DMS53 (cell line): ENCODE measurements around the gene SLC27A3.

Experiments used
- DNase-seq: peaks from one replicate; lab custom pipeline; 2025; lab: John Stamatoyannopoulos, UW

The SLC27A3 gene

DNA sequence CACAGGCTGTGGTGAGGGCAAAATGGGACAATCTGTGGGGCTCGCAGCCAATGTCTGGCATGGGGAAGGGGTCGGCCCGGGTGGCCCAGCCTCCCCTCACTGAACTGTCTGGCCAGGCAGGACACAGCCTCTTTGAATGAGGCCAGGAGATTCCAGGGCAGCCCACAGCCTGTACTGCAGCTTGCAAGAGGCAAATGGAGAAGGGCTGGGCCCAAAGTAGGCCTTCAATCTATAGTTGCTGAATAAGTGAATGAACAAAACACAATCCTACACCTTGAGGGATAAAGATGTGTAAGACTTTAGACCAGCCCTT, 23.2 kb downstream of the SLC27A3 start:
- DNase-seq = no peak

DNA sequence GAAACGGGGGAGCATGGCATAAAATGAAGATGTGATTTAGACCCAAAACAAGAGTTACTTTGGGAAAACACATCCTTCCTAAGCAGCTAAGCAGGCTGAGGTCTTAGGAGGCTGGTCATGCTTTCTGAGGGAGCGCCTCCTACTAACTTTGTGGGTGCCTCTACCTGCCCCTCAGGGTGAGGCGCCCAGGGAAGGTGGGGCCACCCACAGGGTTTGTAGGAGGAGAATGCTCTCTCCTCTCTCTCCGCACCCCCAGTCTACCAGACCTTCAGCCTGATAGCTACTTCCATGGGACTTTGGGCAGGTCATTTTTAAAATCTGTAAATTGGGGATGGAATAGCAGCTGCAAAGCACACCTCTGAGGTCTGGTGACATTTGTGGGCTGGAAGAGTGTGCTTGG, 23.8 kb downstream of the SLC27A3 start:
- no peak for DNase-seq

DNA sequence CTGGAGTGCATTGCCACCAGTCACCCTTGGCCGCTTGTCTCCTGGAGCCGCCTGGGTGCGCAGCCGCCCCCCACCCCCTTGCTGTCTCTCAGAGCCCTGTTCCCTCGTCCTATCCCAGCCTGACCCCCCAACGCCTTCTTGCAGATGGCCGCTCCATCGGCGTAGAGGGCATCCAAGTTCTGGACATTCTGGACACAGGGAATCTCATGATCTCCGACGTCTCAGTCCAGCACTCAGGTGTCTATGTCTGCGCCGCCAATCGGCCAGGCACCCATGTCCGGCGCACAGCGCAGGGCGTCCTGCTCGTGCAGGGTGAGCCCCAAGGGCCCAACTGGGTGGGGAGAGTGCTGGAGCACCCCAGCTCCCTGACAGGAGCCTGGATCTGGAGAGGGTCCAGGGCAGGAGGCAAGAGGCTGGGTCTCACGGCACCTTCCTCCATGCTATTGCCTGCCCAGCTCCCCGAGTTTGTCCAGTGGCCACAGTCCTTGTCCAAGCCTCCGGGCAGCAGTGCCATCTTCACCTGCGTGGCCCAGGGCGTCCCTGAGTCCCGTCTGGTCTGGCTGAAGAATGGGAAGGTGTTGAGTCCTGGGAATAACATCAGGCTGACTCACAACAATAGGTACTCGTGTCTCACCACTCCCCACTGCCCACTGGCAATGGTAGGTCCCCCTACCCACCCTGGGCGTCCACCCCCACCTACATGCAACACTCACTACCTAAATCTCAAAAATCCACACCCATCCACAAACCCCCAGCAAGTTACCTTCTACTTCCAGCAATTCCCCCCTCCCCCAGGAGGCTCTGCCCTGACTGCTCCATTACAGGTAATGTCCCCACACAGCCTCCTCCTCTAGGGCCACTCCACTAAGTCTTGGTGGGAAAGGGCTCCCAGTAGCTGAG, 24.6 kb downstream of the SLC27A3 start:
- DNase-seq = no peak

DNA sequence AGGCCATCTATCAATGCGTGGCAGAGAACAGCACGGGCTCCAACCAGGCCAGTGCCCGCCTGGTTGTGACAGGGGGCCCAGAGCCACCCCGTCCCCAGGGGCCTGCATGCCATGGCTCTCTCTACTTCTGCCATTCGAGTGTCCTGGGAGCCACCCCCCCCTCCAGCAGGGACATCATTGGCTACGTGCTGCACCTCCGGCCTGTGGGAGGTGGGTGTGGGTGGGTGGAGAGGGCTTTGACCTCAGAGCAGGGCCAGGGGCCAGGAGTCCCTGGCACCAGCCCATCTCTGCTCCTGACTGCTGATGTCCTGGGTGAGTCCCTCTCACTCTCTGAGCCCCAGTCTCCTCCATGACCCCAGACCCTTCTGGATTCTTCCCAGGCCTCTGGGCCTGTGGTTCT, 25.3 kb downstream of the SLC27A3 start:
- DNase-seq = no peak

DNA sequence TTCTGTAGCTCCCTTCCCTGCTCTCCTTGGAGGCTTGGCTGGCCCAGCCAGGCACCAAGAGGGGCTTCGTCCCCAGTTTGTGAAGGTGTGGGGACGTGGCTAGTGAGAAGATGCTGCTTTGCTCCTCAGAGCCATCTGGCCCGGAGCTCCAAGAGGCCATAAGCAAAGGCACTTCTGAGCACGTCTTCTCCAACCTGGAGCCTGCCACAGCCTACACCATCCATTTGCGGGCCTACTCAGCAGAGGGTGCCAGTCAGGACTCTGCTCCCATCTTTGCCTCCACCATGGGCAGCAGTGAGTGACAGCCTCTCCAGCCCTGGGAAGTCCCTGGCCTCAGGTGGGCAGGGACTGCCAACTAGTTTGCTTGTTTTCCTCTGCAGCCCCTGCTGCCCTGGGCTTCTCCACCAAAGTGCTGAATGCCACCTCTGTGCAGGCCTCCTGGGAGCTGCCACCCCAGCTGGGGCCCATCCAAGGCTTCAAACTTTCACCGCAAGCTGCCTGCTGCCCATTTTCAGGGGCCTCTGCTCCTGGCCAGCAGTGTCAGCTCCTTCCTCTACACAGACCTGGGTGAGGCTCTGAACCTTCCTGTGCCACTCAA, 25.9 kb downstream of the SLC27A3 start:
- no peak for DNase-seq

- no peak for DNase-seq
These were observed 26.8 kb downstream of the SLC27A3 start for GRCh38 chr1:153801786-153802697.

DNA sequence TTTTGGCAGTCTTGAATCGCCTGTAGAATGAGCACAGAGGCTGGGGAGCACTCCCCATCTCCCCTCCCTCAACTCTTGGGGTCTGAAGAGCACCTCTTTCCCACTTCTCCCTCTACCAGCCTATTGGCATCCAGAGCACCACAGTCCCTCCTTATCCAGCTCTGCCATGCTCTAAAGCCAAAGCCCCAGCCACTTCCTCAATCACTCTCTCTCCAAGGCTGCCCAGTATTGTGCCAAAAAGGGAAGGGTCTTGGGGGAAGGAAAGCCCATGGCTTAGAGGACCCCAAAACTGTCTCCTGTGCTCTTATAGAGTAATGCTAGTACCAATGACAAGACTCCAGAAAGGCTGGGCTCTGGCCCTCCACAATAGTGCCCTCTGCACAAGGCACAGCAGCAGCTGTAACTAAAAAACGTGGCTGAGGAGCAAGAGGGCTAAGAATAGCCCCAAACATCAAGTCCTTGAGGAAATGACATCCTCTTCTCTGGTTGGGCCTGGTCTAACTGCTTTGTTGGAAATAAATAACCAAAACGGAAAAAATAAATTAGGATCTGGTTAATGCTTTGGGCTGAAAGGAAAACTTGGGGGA, 28.4 kb downstream of the SLC27A3 start:
- no peak for DNase-seq

GRCh38 chr1:153804112-153804511, 28.9 kb downstream of the SLC27A3 start:
- no peak for DNase-seq

GRCh38 chr1:153805042-153805745, 30.0 kb downstream of the SLC27A3 start:
- DNase-seq = peak; percentile 40

DNA sequence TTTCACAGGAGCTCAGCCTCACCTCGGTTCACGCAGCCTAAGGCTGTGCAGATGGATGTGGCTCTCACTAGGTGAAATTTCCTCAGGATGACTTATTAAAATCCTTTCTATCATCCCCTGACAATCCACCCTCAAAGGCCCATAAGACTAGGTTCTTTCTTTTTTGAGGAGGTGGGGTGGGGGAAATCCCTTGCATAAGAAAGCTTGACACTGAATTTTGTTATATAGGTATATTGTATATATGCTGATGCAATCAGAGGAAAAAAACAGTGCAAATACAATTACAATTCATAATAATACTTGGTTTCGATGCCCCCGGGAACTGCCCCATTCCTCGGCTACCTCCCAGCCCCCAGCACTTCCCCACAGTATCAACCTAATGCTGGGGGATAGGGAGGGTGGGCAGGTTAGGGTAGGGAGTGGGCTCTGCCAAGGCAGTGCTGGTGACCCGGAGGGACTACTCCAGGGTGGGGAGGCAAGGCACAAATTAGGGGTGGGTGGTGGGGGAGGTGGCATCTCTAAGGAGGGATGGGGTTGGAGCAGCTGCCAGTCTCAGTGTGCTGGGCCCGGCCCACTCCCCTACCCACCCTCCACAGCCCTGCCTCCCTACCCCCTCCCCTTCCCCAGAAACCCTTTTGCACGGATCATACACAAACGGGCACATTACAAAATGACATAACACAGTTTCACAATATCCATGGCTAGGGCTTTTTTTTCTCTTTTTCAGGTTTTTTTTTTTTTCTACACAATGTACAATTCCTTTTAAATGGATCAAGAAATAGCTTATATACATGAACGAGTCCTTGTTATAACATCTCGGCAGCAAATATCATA, 30.9 kb downstream of the SLC27A3 start:
- no peak for DNase-seq

DNA sequence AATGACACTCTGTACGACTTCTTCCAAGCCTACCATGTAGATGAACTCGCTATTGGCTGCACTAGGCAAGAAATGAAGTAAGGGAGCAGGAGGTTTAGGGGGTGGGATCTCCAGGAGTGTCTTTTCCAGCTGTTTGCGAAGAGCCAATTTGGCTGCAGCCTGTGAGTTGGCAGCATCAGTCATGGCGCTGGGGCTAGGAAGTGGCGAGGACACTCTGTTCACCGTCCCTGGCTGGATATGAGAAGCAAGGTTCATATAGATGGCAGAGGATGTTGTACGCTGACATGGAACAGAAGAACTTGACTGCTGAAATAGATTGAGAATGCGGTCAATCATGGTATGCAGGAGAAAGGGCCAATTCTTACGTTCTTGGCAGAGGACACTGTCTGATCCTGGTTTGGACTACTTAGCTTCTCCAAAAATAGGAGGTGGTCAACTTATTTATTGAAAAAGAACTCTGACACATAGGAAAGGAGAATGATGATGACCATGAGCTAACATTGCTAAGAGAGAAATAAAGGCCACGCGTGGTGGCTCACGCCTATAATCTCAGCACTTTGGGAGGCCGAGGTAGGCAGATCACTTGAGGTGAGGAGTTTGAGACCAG, 41.2 kb downstream of the SLC27A3 start:
- DNase-seq = no peak

- no peak for DNase-seq
These were observed 43.7 kb downstream of the SLC27A3 start for GRCh38 chr1:153818876-153819275.

GRCh38 chr1:153827168-153827964, 52.2 kb downstream of the SLC27A3 start:
- no peak for DNase-seq
